ENCODE measurements around the gene SPATA6L.

Gene SPATA6L

GRCh38 chr9:4572184-4572826, 94.0 kb downstream of the SPATA6L start:
- H3K4me2 ChIP-seq (ENCODE audit: insufficient read depth, low read length, poor library complexity, severe bottlenecking): no peak overlapping the region
- no peaks in the 10 kb centered on the region for H3K9me3 ChIP-seq (replicated peaks in 1 of 2; ENCODE audit: control insufficient read depth in 2 of 2, insufficient read depth in 1 of 2, low read depth in 1 of 2, low read length in 2 of 2)
- H3K9ac ChIP-seq (ENCODE audit: low read depth, low read length, poor library complexity): no peak overlapping the region
- no peaks in the 10 kb centered on the region for H3K79me1 ChIP-seq (ENCODE audit: low read depth, low read length)
- no peak overlapping the region for H3K23ac ChIP-seq (ENCODE audit: low read depth, low read length, poor library complexity)
- H3K36me3 ChIP-seq (replicated peaks in 1 of 2; ENCODE audit: control insufficient read depth in 2 of 2, insufficient read depth in 2 of 2, low read length in 2 of 2): no peaks in the 10 kb centered on the region
- H3K4me3 ChIP-seq (ENCODE audit: low read length in 2 of 2): no peak overlapping the region
- no peaks in the 10 kb centered on the region for H3K4me1 ChIP-seq (ENCODE audit: control insufficient read depth in 2 of 2, insufficient read depth in 1 of 2, low read depth in 1 of 2, low read length in 2 of 2)
- H4K91ac ChIP-seq (ENCODE audit: low read depth, low read length, poor library complexity): no peak overlapping the region
- H3K4ac ChIP-seq (ENCODE audit: low read length): no peak overlapping the region
- H2BK12ac ChIP-seq (ENCODE audit: low read length): no peak overlapping the region
- H2AK5ac ChIP-seq (ENCODE audit: low read depth, low read length): no peak overlapping the region
- no peak overlapping the region for H4K8ac ChIP-seq (ENCODE audit: low read depth, low read length)
- H3K18ac ChIP-seq (ENCODE audit: low read length): no peak overlapping the region
- no peak for DNase-seq (ENCODE audit: low spot score)
- no peak overlapping the region for H3K27ac ChIP-seq (replicated peaks; ENCODE audit: low read length)
- H2BK120ac ChIP-seq (ENCODE audit: low read depth, low read length): no peak overlapping the region
- no peak overlapping the region for H2AFZ ChIP-seq (ENCODE audit: low read length)
- no peaks in the 10 kb centered on the region for H3K27me3 ChIP-seq (ENCODE audit: control insufficient read depth in 3 of 3, insufficient read depth in 3 of 3, low read depth in 1 of 3, low read length in 3 of 3)
- WGBS, 2 donors (ENCODE audit: extremely low coverage in 2 of 2, insufficient read length in 2 of 2, insufficient replicate concordance in 1 of 2): no CpG with 5 or more reads among the region's 5 CpGs
- no peak overlapping the region for H3K14ac ChIP-seq (ENCODE audit: low read length)
- H2BK15ac ChIP-seq (ENCODE audit: low read length): no peak overlapping the region
- no peak overlapping the region for H2BK5ac ChIP-seq (ENCODE audit: low read length)

DNA sequence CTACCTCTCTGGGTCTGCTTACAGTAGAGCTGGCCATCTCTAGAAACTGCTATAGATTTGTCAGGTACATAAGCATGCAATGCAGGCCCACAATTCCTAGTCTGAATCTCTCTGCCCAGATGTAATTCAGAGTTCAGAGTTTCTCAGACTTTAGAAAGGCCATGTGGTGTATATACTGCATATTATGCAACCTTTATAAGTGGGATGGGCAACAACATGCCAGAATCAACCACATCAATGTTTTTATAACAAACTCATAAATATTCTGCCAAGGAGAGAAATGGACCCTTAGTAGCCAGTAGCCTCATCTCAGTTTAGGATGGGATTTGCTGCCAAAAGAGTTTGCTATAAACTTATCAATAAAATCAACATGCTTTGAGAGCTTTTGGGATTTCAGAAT, 97.2 kb downstream of the SPATA6L start:
- H2BK15ac ChIP-seq (ENCODE audit: low read length): no peak overlapping the region
- H3K18ac ChIP-seq (ENCODE audit: low read length): no peak overlapping the region
- H4K91ac ChIP-seq (ENCODE audit: low read depth, low read length, poor library complexity): no peak overlapping the region
- no peak overlapping the region for H3K23ac ChIP-seq (ENCODE audit: low read depth, low read length, poor library complexity)
- no peak overlapping the region for H3K14ac ChIP-seq (ENCODE audit: low read length)
- no peak overlapping the region for H4K8ac ChIP-seq (ENCODE audit: low read depth, low read length)
- H3K79me1 ChIP-seq (ENCODE audit: low read depth, low read length): no peaks in the 10 kb centered on the region
- no peak overlapping the region for H2BK120ac ChIP-seq (ENCODE audit: low read depth, low read length)
- H3K4me1 ChIP-seq (ENCODE audit: control insufficient read depth in 2 of 2, insufficient read depth in 1 of 2, low read depth in 1 of 2, low read length in 2 of 2): no peaks in the 10 kb centered on the region
- no peak overlapping the region for H2BK12ac ChIP-seq (ENCODE audit: low read length)
- H3K36me3 ChIP-seq (replicated peaks in 1 of 2; ENCODE audit: control insufficient read depth in 2 of 2, insufficient read depth in 2 of 2, low read length in 2 of 2): no peaks in the 10 kb centered on the region
- no peak overlapping the region for H2AK5ac ChIP-seq (ENCODE audit: low read depth, low read length)
- no peak overlapping the region for H3K4ac ChIP-seq (ENCODE audit: low read length)
- no peak overlapping the region for H3K4me2 ChIP-seq (ENCODE audit: insufficient read depth, low read length, poor library complexity, severe bottlenecking)
- H2AFZ ChIP-seq (ENCODE audit: low read length): no peak overlapping the region
- no peak overlapping the region for H3K9ac ChIP-seq (ENCODE audit: low read depth, low read length, poor library complexity)
- no peaks in the 10 kb centered on the region for H3K27me3 ChIP-seq (ENCODE audit: control insufficient read depth in 3 of 3, insufficient read depth in 3 of 3, low read depth in 1 of 3, low read length in 3 of 3)
- H3K4me3 ChIP-seq (ENCODE audit: low read length in 2 of 2): no peak overlapping the region
- no peak for DNase-seq (ENCODE audit: low spot score)
- no peak overlapping the region for H2BK5ac ChIP-seq (ENCODE audit: low read length)
- no peak overlapping the region for H3K27ac ChIP-seq (replicated peaks; ENCODE audit: low read length)
- H3K9me3 ChIP-seq (replicated peaks in 1 of 2; ENCODE audit: control insufficient read depth in 2 of 2, insufficient read depth in 1 of 2, low read depth in 1 of 2, low read length in 2 of 2): no peaks in the 10 kb centered on the region

DNA sequence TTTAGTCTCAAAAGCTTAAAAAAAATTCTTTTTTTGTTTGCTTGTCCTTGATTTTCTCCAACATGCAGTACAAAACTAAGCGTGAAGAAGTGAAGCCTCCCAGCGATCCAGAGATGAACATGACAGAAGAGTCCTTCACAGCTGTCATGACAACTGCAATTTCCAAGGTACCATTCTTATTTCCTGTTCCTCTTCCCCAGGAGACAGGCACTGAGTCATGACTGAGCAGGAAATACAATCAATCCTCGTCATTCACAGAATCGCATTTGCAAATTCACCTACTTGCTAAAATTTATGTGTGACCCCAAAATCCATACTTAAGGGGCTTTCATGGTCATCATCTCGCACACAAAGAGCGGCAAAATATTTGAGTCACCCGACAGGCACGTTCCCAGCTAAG, 98.7 kb downstream of the SPATA6L start:
- H3K4me1 ChIP-seq (ENCODE audit: control insufficient read depth in 2 of 2, insufficient read depth in 1 of 2, low read depth in 1 of 2, low read length in 2 of 2): no peaks in the 10 kb centered on the region
- H4K91ac ChIP-seq (ENCODE audit: low read depth, low read length, poor library complexity): no peak overlapping the region
- H2AFZ ChIP-seq (ENCODE audit: low read length): no peak overlapping the region
- WGBS, 2 donors (ENCODE audit: extremely low coverage in 2 of 2, insufficient read length in 2 of 2, insufficient replicate concordance in 1 of 2): no CpG with 5 or more reads among the region's 8 CpGs
- H3K9me3 ChIP-seq (replicated peaks in 1 of 2; ENCODE audit: control insufficient read depth in 2 of 2, insufficient read depth in 1 of 2, low read depth in 1 of 2, low read length in 2 of 2): no peaks in the 10 kb centered on the region
- no peak overlapping the region for H3K18ac ChIP-seq (ENCODE audit: low read length)
- no peak overlapping the region for H2BK15ac ChIP-seq (ENCODE audit: low read length)
- no peak overlapping the region for H3K4me2 ChIP-seq (ENCODE audit: insufficient read depth, low read length, poor library complexity, severe bottlenecking)
- no peak overlapping the region for H4K8ac ChIP-seq (ENCODE audit: low read depth, low read length)
- H2BK5ac ChIP-seq (ENCODE audit: low read length): no peak overlapping the region
- no peak for DNase-seq (ENCODE audit: low spot score)
- no peak overlapping the region for H3K4ac ChIP-seq (ENCODE audit: low read length)
- H3K14ac ChIP-seq (ENCODE audit: low read length): no peak overlapping the region
- H2BK12ac ChIP-seq (ENCODE audit: low read length): no peak overlapping the region
- no peak overlapping the region for H2BK120ac ChIP-seq (ENCODE audit: low read depth, low read length)
- H2AK5ac ChIP-seq (ENCODE audit: low read depth, low read length): no peak overlapping the region
- H3K79me1 ChIP-seq (ENCODE audit: low read depth, low read length): no peaks in the 10 kb centered on the region
- H3K9ac ChIP-seq (ENCODE audit: low read depth, low read length, poor library complexity): no peak overlapping the region
- H3K23ac ChIP-seq (ENCODE audit: low read depth, low read length, poor library complexity): no peak overlapping the region
- H3K36me3 ChIP-seq (replicated peaks in 1 of 2; ENCODE audit: control insufficient read depth in 2 of 2, insufficient read depth in 2 of 2, low read length in 2 of 2): no peaks in the 10 kb centered on the region
- no peak overlapping the region for H3K4me3 ChIP-seq (ENCODE audit: low read length in 2 of 2)
- no peak overlapping the region for H3K27ac ChIP-seq (replicated peaks; ENCODE audit: low read length)
- no peaks in the 10 kb centered on the region for H3K27me3 ChIP-seq (ENCODE audit: control insufficient read depth in 3 of 3, insufficient read depth in 3 of 3, low read depth in 1 of 3, low read length in 3 of 3)

DNA sequence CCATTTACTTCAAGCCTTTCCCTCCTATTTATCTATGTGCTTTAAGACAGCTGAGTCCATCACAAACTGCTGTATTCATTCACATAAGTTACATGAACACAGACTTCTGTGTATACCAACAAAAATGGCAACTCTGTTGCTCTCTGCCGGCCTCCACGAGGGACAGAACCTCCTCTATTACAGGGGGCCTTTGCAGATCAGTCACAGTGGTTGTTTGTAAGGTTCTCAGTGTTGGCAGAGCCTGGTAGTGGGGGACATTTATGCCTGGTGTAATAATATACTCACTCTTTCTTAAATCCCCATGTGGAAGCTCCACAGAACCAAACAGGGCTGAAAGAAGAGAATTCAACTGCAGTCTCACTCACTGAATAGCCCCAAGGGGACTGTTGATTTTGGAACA, 99.5 kb downstream of the SPATA6L start:
- no peak overlapping the region for H4K8ac ChIP-seq (ENCODE audit: low read depth, low read length)
- H3K4me1 ChIP-seq (ENCODE audit: control insufficient read depth in 2 of 2, insufficient read depth in 1 of 2, low read depth in 1 of 2, low read length in 2 of 2): no peaks in the 10 kb centered on the region
- H2BK5ac ChIP-seq (ENCODE audit: low read length): no peak overlapping the region
- no peak overlapping the region for H2AK5ac ChIP-seq (ENCODE audit: low read depth, low read length)
- H3K79me1 ChIP-seq (ENCODE audit: low read depth, low read length): no peaks in the 10 kb centered on the region
- H3K9ac ChIP-seq (ENCODE audit: low read depth, low read length, poor library complexity): no peak overlapping the region
- no peaks in the 10 kb centered on the region for H3K9me3 ChIP-seq (replicated peaks in 1 of 2; ENCODE audit: control insufficient read depth in 2 of 2, insufficient read depth in 1 of 2, low read depth in 1 of 2, low read length in 2 of 2)
- H3K27me3 ChIP-seq (ENCODE audit: control insufficient read depth in 3 of 3, insufficient read depth in 3 of 3, low read depth in 1 of 3, low read length in 3 of 3): no peaks in the 10 kb centered on the region
- no peak overlapping the region for H3K14ac ChIP-seq (ENCODE audit: low read length)
- H3K23ac ChIP-seq (ENCODE audit: low read depth, low read length, poor library complexity): no peak overlapping the region
- no peak overlapping the region for H4K91ac ChIP-seq (ENCODE audit: low read depth, low read length, poor library complexity)
- H3K18ac ChIP-seq (ENCODE audit: low read length): no peak overlapping the region
- no peaks in the 10 kb centered on the region for H3K36me3 ChIP-seq (replicated peaks in 1 of 2; ENCODE audit: control insufficient read depth in 2 of 2, insufficient read depth in 2 of 2, low read length in 2 of 2)
- no peak for DNase-seq (ENCODE audit: low spot score)
- H2BK15ac ChIP-seq (ENCODE audit: low read length): no peak overlapping the region
- no CpG with 5 or more reads among the region's 2 CpGs for WGBS, 2 donors (ENCODE audit: extremely low coverage in 2 of 2, insufficient read length in 2 of 2, insufficient replicate concordance in 1 of 2)
- H3K4me2 ChIP-seq (ENCODE audit: insufficient read depth, low read length, poor library complexity, severe bottlenecking): no peak overlapping the region
- H3K4ac ChIP-seq (ENCODE audit: low read length): no peak overlapping the region
- H3K27ac ChIP-seq (replicated peaks; ENCODE audit: low read length): no peak overlapping the region
- H2BK12ac ChIP-seq (ENCODE audit: low read length): no peak overlapping the region
- no peak overlapping the region for H2BK120ac ChIP-seq (ENCODE audit: low read depth, low read length)
- H2AFZ ChIP-seq (ENCODE audit: low read length): no peak overlapping the region
- no peak overlapping the region for H3K4me3 ChIP-seq (ENCODE audit: low read length in 2 of 2)
